Measurements from ENCODE around the gene AGPS.

The AGPS gene

DNA sequence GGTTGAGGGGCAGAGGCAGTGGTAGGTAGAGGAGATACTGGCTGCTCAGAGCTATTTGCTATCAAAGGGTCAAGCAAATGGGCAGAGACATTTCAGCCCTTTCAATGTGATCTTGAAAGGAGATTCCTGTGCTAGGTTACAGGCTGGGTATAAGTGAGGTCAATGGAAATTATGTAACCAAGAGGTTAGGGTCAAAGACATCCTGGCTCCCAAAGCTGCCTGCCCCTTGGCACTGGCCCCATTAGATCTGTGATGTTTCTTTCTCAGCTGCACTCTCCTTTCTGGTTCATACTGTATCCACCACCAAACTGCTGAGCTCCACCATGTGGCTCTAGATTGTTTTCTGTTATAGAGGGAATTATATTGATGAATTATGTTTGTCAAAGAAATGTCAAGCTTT is 200.4 kb downstream of the AGPS start:
- DNase-seq (ENCODE audit: low read depth): no peak

DNA sequence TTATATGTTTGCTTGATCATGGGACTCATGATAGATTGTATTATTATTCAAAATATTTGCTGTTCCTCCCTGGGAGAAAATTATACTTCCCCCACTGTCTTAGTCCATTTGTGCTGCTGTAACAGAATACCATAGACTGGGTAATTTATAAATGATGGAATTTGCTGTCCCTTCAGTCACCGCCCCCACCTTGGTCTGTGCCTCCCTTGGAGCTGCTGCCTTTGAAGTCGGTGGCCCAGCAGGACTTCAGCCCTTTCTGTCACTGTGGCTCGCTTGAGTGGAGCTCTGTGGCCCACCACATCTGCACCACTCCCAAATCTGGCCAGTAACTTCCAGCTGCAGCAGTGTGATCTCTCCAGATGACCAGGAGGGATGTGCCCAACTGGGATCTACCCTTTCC is 200.8 kb downstream of the AGPS start:
- no peak for DNase-seq (ENCODE audit: low read depth)

All from T follicular helper cell (primary cell).